ENCODE measurements around the gene AGTRAP. TPM values are rescaled to one million over a fixed set of nuclear protein-coding genes. Genes with fewer than 3 reads are reported as not detected.

Gene AGTRAP
- total and polyA plus RNA-seq, 4 donors = 37.0 to 266 (median 83.3) TPM

- ATAC-seq (ENCODE audit: insufficient read depth, low FRiP score) (peak; percentile 85), DNase-seq (peak; percentile 80 to 91 (median 88))
- no peaks in the 10 kb centered on the region for H3K36me3 ChIP-seq (ENCODE audit: control insufficient read depth in 4 of 4, insufficient read depth in 4 of 4, low read length in 4 of 4)
- no peak for TF ChIP-seq CTCF (IDR thresholded peaks at IDR 0.05; ENCODE audit: control extremely low read depth, extremely low read depth)
- no peak overlapping the region for H3K4me3 ChIP-seq
- H3K27ac ChIP-seq (ENCODE audit: low read depth in 1 of 2, low read length in 1 of 2) = peak overlapping the region in 1 of 2 donors; percentile 95
- peaks cover 0 to 43% (median 27%) of the 10 kb centered on the region in 5 donors for H3K4me1 ChIP-seq (ENCODE audit: control insufficient read depth in 5 of 5, insufficient read depth in 5 of 5, low read length in 5 of 5)
- H3K9me3 ChIP-seq (ENCODE audit: control insufficient read depth in 4 of 4, insufficient read depth in 3 of 4, low read length in 3 of 4) = no peaks in the 10 kb centered on the region
- H3K9ac ChIP-seq (ENCODE audit: insufficient read depth in 1 of 2, low read length in 2 of 2) = no peak overlapping the region
- 5 to 7% methylated on average over 5 of the region's 5 CpGs for WGBS, 2 donors
- H3K27me3 ChIP-seq (ENCODE audit: control insufficient read depth in 3 of 3, insufficient read depth in 3 of 3, low read length in 2 of 3) = no peaks in the 10 kb centered on the region
Measured at GRCh38 chr1:11730429-11730891, 5.5 kb upstream of the AGTRAP start.

- ATAC-seq (ENCODE audit: insufficient read depth, low FRiP score) = peak; percentile 24
- DNase-seq = peak; percentile 92 to 96 (median 95)
- peaks cover 0 to 49% (median 27%) of the 10 kb centered on the region in 5 donors for H3K4me1 ChIP-seq (ENCODE audit: control insufficient read depth in 5 of 5, insufficient read depth in 5 of 5, low read length in 5 of 5)
Measured at GRCh38 chr1:11731691-11732283, 4.1 kb upstream of the AGTRAP start.

GRCh38 chr1:11733306-11733705, 2.6 kb upstream of the AGTRAP start:
- ATAC-seq (ENCODE audit: insufficient read depth, low FRiP score) = no peak
- no peaks in the 10 kb centered on the region for H3K9me3 ChIP-seq (ENCODE audit: control insufficient read depth in 4 of 4, insufficient read depth in 3 of 4, low read length in 3 of 4)
- no peak for TF ChIP-seq CTCF (IDR thresholded peaks at IDR 0.05; ENCODE audit: control extremely low read depth, extremely low read depth)
- no peaks in the 10 kb centered on the region for H3K27me3 ChIP-seq (ENCODE audit: control insufficient read depth in 3 of 3, insufficient read depth in 3 of 3, low read length in 2 of 3)
- 91% methylated on average over 3 of the region's 3 CpGs for WGBS, 2 donors
- DNase-seq = no peak
- no peak overlapping the region for H3K9ac ChIP-seq (ENCODE audit: insufficient read depth in 1 of 2, low read length in 2 of 2)
- peaks cover 5 to 57% (median 27%) of the 10 kb centered on the region in 5 donors for H3K4me1 ChIP-seq (ENCODE audit: control insufficient read depth in 5 of 5, insufficient read depth in 5 of 5, low read length in 5 of 5)
- no peak overlapping the region for H3K4me3 ChIP-seq
- no peaks in the 10 kb centered on the region for H3K36me3 ChIP-seq (ENCODE audit: control insufficient read depth in 4 of 4, insufficient read depth in 4 of 4, low read length in 4 of 4)
- H3K27ac ChIP-seq (ENCODE audit: low read depth in 1 of 2, low read length in 1 of 2) = no peak overlapping the region

More at GRCh38 chr1:11731691-11732283, 4.1 kb upstream of the AGTRAP start:
- Histone ChIP-seq H3K9me3 (ENCODE audit: control insufficient read depth in 4 of 4, insufficient read depth in 3 of 4, low read length in 3 of 4) (no peaks in the 10 kb centered on the region), H3K36me3 (ENCODE audit: control insufficient read depth in 4 of 4, insufficient read depth in 4 of 4, low read length in 4 of 4) (no peaks in the 10 kb centered on the region), H3K9ac (ENCODE audit: insufficient read depth in 1 of 2, low read length in 2 of 2) (peak overlapping the region in 1 of 2 donors; percentile 91), H3K4me3 (no peak overlapping the region), H3K27me3 (ENCODE audit: control insufficient read depth in 3 of 3, insufficient read depth in 3 of 3, low read length in 2 of 3) (no peaks in the 10 kb centered on the region), H3K27ac (ENCODE audit: low read depth in 1 of 2, low read length in 1 of 2) (peak overlapping the region; percentile 45 to 90)
- whole genome bisulfite sequencing, 2 donors = 8 to 19% methylated on average over 17 of the region's 17 CpGs
- TF ChIP-seq CTCF (IDR thresholded peaks at IDR 0.05; ENCODE audit: control extremely low read depth, extremely low read depth) = no peak

- DNase-seq (no peak), ATAC-seq (ENCODE audit: insufficient read depth, low FRiP score) (no peak)
- TF ChIP-seq CTCF (IDR thresholded peaks at IDR 0.05; ENCODE audit: control extremely low read depth, extremely low read depth) = no peak
- H3K4me3 ChIP-seq = no peak overlapping the region
- H3K9ac ChIP-seq (ENCODE audit: insufficient read depth in 1 of 2, low read length in 2 of 2) = peak overlapping the region in 1 of 2 donors; percentile 59
- no peaks in the 10 kb centered on the region for H3K9me3 ChIP-seq (ENCODE audit: control insufficient read depth in 4 of 4, insufficient read depth in 3 of 4, low read length in 3 of 4)
- H3K27ac ChIP-seq (ENCODE audit: low read depth in 1 of 2, low read length in 1 of 2) = peak overlapping the region; percentile 57 to 83
- 26 to 33% methylated on average over 4 of the region's 4 CpGs for WGBS, 2 donors
- peaks cover 5 to 41% (median 19%) of the 10 kb centered on the region in 5 donors for H3K4me1 ChIP-seq (ENCODE audit: control insufficient read depth in 5 of 5, insufficient read depth in 5 of 5, low read length in 5 of 5)
- no peaks in the 10 kb centered on the region for H3K27me3 ChIP-seq (ENCODE audit: control insufficient read depth in 3 of 3, insufficient read depth in 3 of 3, low read length in 2 of 3)
- no peaks in the 10 kb centered on the region for H3K36me3 ChIP-seq (ENCODE audit: control insufficient read depth in 4 of 4, insufficient read depth in 4 of 4, low read length in 4 of 4)
Measured at GRCh38 chr1:11735531-11735853, 444 bp upstream of the AGTRAP start.

Measured in lung (tissue), 12 donors.